Thyroid gland (tissue), 4 donors: ENCODE measurements around the gene NUP42. TPM values are rescaled to one million over a fixed set of nuclear protein-coding genes. Genes with fewer than 3 reads are reported as not detected.

ENCODE experiments used
- DNase-seq, 2 donors: peaks; one replicate each; pipeline ENCODE4 v3.0.0-alpha.2; 2019
- H3K27ac ChIP-seq, 3 donors: fragments of 200-600 bp; sonication (generic); 1 replicate in 2 of 3; 2 replicates in 1 of 3; pipeline ENCODE4 v1.5.1; 2016 to 2019; ENCODE audit warnings: mild to moderate bottlenecking in 1 of 3, moderate library complexity in 1 of 3
- H3K27me3 ChIP-seq: fragments of 200-600 bp; sonication (generic); one replicate; pipeline ENCODE4 v1.5.1; 2019
- H3K36me3 ChIP-seq, 2 donors: fragments of 200-600 bp; sonication (generic); one replicate each; pipeline ENCODE4 v1.5.1; 2016 to 2019
- H3K4me1 ChIP-seq, 2 donors: fragments of 200-600 bp; sonication (generic); one replicate each; pipeline ENCODE4 v1.5.1; 2017 to 2019
- H3K4me3 ChIP-seq, 3 donors: fragments of 200-600 bp; sonication (generic); replicated peaks in 1 of 3; 1 replicate in 2 of 3; 2 replicates in 1 of 3; pipeline ENCODE4 v1.5.1; 2016; ENCODE audit warnings: mild to moderate bottlenecking in 1 of 3
- H3K9me3 ChIP-seq: fragments of 200-600 bp; sonication (generic); one replicate; pipeline ENCODE4 v1.5.1; 2017
- CTCF ChIP-seq, 6 experiments: fragments of 200-600 bp in 3 of 6; fragments of 450-650 bp in 3 of 6; sonication (generic) in 3 of 6; IDR thresholded peaks; one replicate each; pipeline ENCODE4 v1.5.1; 2016 to 2019; ENCODE audit warnings: antibody characterized with exemption in 6 of 6, mild to moderate bottlenecking in 2 of 6, inconsistent platforms in 1 of 6, moderate library complexity in 1 of 6
- POLR2A ChIP-seq, 2 donors: fragments of 450-650 bp; IDR thresholded peaks; one replicate each; pipeline ENCODE4 v1.6.1; 2017; ENCODE audit warnings: antibody characterized with exemption in 2 of 2, mild to moderate bottlenecking in 2 of 2, moderate library complexity in 1 of 2
- WGBS, 2 donors: methylation state at CpG; one replicate each; pipeline ENCODE4 v1.1.5; 2017; 5-methylcytosine and 5-hydroxymethylcytosine counted together
- intact Hi-C: fragments of 100-400 bp; cut with DNase I; formaldehyde crosslinking; loops from one replicate; pipeline ENCODE4 v1.15.1; 2023
- total RNA-seq, 4 donors: library from RNA; depleted of rRNA; stranded (reverse); fragments of >200 nt; gene quantifications; one replicate each; pipeline ENCODE4 v1.2.3, GENCODE V29; 2016

NUP42 gene
- total RNA-seq, 4 donors from 2014 or later: 34.2 to 55.8 (median 45.4) TPM

GRCh38 chr7:23238983-23239652, 57.3 kb downstream of the NUP42 start:
- H3K4me3 ChIP-seq: no peak overlapping the region
- no peak for TF ChIP-seq CTCF (IDR thresholded peaks at IDR 0.05)
- TF ChIP-seq POLR2A (IDR thresholded peaks at IDR 0.05): no peak

GRCh38 chr7:23239698-23240097, 57.9 kb downstream of the NUP42 start:
- Histone ChIP-seq H3K27ac (no peak overlapping the region), H3K9me3 (no peaks in the 10 kb centered on the region), H3K27me3 (no peaks in the 10 kb centered on the region), H3K4me1 (no peaks in the 10 kb centered on the region), H3K36me3 (no peaks in the 10 kb centered on the region), H3K4me3 (no peak overlapping the region)
- TF ChIP-seq POLR2A (IDR thresholded peaks at IDR 0.05): no peak
- TF ChIP-seq CTCF (IDR thresholded peaks at IDR 0.05): no peak
- DNase-seq: no peak
- 81 to 83% methylated on average over 5 of the region's 5 CpGs for WGBS, 2 donors
- intact Hi-C loops: no loop called here

More at GRCh38 chr7:23238983-23239652, 57.3 kb downstream of the NUP42 start:
- Histone ChIP-seq H3K4me1 (no peaks in the 10 kb centered on the region), H3K27me3 (no peaks in the 10 kb centered on the region), H3K27ac (no peak overlapping the region), H3K36me3 (no peaks in the 10 kb centered on the region), H3K9me3 (no peaks in the 10 kb centered on the region)
- intact Hi-C loops: no loop called here
- DNase-seq: no peak
- 86 to 94% methylated on average over 11 of the region's 11 CpGs for WGBS, 2 donors

- 59 to 67% methylated on average over 3 of the region's 3 CpGs for WGBS, 2 donors
- intact Hi-C loops: no loop called here
- TF ChIP-seq CTCF (IDR thresholded peaks at IDR 0.05) (no peak), POLR2A (IDR thresholded peaks at IDR 0.05) (no peak)
- H3K4me3 ChIP-seq: no peak overlapping the region
- peaks cover 2% of the 10 kb centered on the region for H3K27me3 ChIP-seq
- H3K27ac ChIP-seq: no peak overlapping the region
- H3K9me3 ChIP-seq: no peaks in the 10 kb centered on the region
- DNase-seq: no peak
- H3K36me3 ChIP-seq: no peaks in the 10 kb centered on the region
- no peaks in the 10 kb centered on the region for H3K4me1 ChIP-seq
Measured at GRCh38 chr7:23242321-23242720, 60.5 kb downstream of the NUP42 start.

- no peak for DNase-seq
Measured at GRCh38 chr7:23242935-23243334, 61.1 kb downstream of the NUP42 start.

More at GRCh38 chr7:23242935-23243334, 61.1 kb downstream of the NUP42 start:
- TF ChIP-seq CTCF (IDR thresholded peaks at IDR 0.05): no peak
- TF ChIP-seq POLR2A (IDR thresholded peaks at IDR 0.05): no peak
- Histone ChIP-seq H3K36me3 (no peaks in the 10 kb centered on the region), H3K27ac (no peak overlapping the region), H3K4me1 (peaks cover 0 to 4% of the 10 kb centered on the region in 2 donors), H3K27me3 (peaks cover 6% of the 10 kb centered on the region), H3K9me3 (no peaks in the 10 kb centered on the region), H3K4me3 (no peak overlapping the region)
- WGBS, 2 donors: 76 to 85% methylated on average over 4 of the region's 4 CpGs
- intact Hi-C loops: no loop called here
